GM12878 (cell line): ENCODE data around the gene SPATA12. TPM values are rescaled to one million over a fixed set of nuclear protein-coding genes. Genes with fewer than 3 reads are reported as not detected.

ENCODE experiments used
- ATAC-seq: fragments of 200-7000 bp; cut with Tn5 transposase; 3 replicates; pipeline ENCODE4 v1.9.1; 2020; ENCODE audit warnings: mild to moderate bottlenecking, moderate library complexity
- BruUV-seq: library from RNA; stranded (reverse); fragments of 400-500 nt; replicated peaks from 2 replicates; lab custom pipeline; 2021; lab: Mats Ljungman, UMichigan
- CTCF ChIA-PET: fragments of 300-600 bp; sonication (Branson Sonifier 250); formaldehyde crosslinking; extraction: SDS; loops from one replicate; lab custom pipeline; 2021; ENCODE audit warnings: inconsistent platforms; lab: Yijun Ruan, JAX
- POLR2A ChIA-PET: fragments of 350-600 bp; formaldehyde crosslinking; extraction: SDS; loops from one replicate; lab custom pipeline; 2021; ENCODE audit warnings: inconsistent platforms; lab: Charles Lee
- RAD21 ChIA-PET: fragments of 300-600 bp; sonication (Branson Sonifier 250); formaldehyde crosslinking; loops from one replicate; lab custom pipeline; 2023; ENCODE audit warnings: antibody characterized with exemption; ENCODE audit not compliant: unreplicated experiment; lab: Charles Lee
- SMC1A ChIA-PET: fragments of 300-600 bp; sonication (Branson Sonifier 250); formaldehyde crosslinking; loops from one replicate; lab custom pipeline; 2023; ENCODE audit not compliant: unreplicated experiment, uncharacterized antibody; lab: Charles Lee
- DNase-seq: peaks from one replicate; pipeline ENCODE4 v3.0.0-alpha.2; 2011; ENCODE audit warnings: low read depth, low spot score
- FAIRE-seq: peaks from 3 replicates; lab custom pipeline; 2011; peaks lifted over from hg19 to GRCh38; lab: Jason Lieb, UNC
- H2AFZ ChIP-seq: 2 replicates; pipeline ENCODE4 v1.6.0; 2011; ENCODE audit warnings: low read depth, low read length, control low read depth; ENCODE audit not compliant: control insufficient read depth
- H3K27ac ChIP-seq: 2 replicates; pipeline ENCODE4 v1.5.1; 2011; ENCODE audit warnings: control low read depth; ENCODE audit not compliant: control insufficient read depth, insufficient read depth
- H3K27me3 ChIP-seq, 2 experiments: replicated peaks in 1 of 2; 2 replicates each; pipeline versions ENCODE4 v1.6.0 to v1.6.1; 2011; ENCODE audit warnings: low read length in 1 of 2; ENCODE audit not compliant: control insufficient read depth in 2 of 2, insufficient read depth in 2 of 2
- H3K36me3 ChIP-seq, 2 experiments: 2 replicates each; pipeline ENCODE4 v1.5.1; 2011; ENCODE audit warnings: low read length in 1 of 2; ENCODE audit not compliant: control insufficient read depth in 2 of 2, insufficient read depth in 2 of 2
- H3K4me1 ChIP-seq: 2 replicates; pipeline ENCODE4 v1.6.1; 2011; ENCODE audit warnings: mild to moderate bottlenecking, low read length, moderate library complexity, mixed read lengths; ENCODE audit not compliant: control insufficient read depth, insufficient read depth
- H3K4me2 ChIP-seq: 2 replicates; pipeline ENCODE4 v1.6.0; 2011; ENCODE audit warnings: control low read depth; ENCODE audit not compliant: control insufficient read depth, insufficient read depth
- H3K4me3 ChIP-seq: fragments of 200-600 bp; sonication (generic); 2 replicates; pipeline ENCODE4 v1.5.1; 2016
- H3K79me2 ChIP-seq: 2 replicates; pipeline ENCODE4 v1.6.0; 2011; ENCODE audit warnings: low read length; ENCODE audit not compliant: control insufficient read depth, insufficient read depth
- H3K9ac ChIP-seq: 2 replicates; pipeline ENCODE4 v1.8.0; 2011; ENCODE audit warnings: low read length, control low read depth, mixed read lengths; ENCODE audit not compliant: control insufficient read depth, insufficient read depth
- H3K9me3 ChIP-seq: replicated peaks from 3 replicates; pipeline ENCODE4 v1.5.1; 2011; ENCODE audit warnings: mild to moderate bottlenecking, low read length; ENCODE audit not compliant: control insufficient read depth, insufficient read depth
- H4K20me1 ChIP-seq: 2 replicates; pipeline ENCODE4 v1.6.0; 2011; ENCODE audit not compliant: control insufficient read depth, insufficient read depth
- CEBPZ ChIP-seq: fragments of 150-350 bp; IDR thresholded peaks from 2 replicates; pipeline ENCODE4 v1.6.1; 2016; ENCODE audit warnings: low read depth, low read length
- EGR1 ChIP-seq, 2 experiments: IDR thresholded peaks; 1 replicate in 1 of 2; 2 replicates in 1 of 2; pipeline ENCODE4 v1.6.1; 2011 to 2012; ENCODE audit warnings: low read depth in 2 of 2, low read length in 2 of 2, borderline replicate concordance in 1 of 2, mild to moderate bottlenecking in 1 of 2, moderate library complexity in 1 of 2
- FOXK2 ChIP-seq: fragments of 450-650 bp; IDR thresholded peaks from 2 replicates; pipeline ENCODE4 v1.6.1; 2017; ENCODE audit warnings: mild to moderate bottlenecking, moderate library complexity
- JUNB ChIP-seq: IDR thresholded peaks from 2 replicates; pipeline ENCODE4 v1.6.1; 2016; ENCODE audit warnings: antibody characterized with exemption, mild to moderate bottlenecking
- NR2C2 ChIP-seq: IDR thresholded peaks from 2 replicates; pipeline ENCODE4 v1.6.1; 2011; ENCODE audit warnings: borderline replicate concordance, low read depth; ENCODE audit not compliant: control insufficient read depth, insufficient read length
- WGBS: methylation state at CpG from one replicate; pipeline ENCODE4 v1.1.6; 2016; ENCODE audit warnings: low lambda C conversion rate; ENCODE audit not compliant: insufficient replicate concordance, insufficient coverage; ENCODE audit errors: missing lambda C conversion rate; 5-methylcytosine and 5-hydroxymethylcytosine counted together
- in situ Hi-C: fragments of 300-500 bp; cut with MboI; formaldehyde crosslinking; loops from 9 replicates; pipeline ENCODE4 v1.14.3; 2018; ENCODE audit warnings: mixed read lengths
- intact Hi-C: fragments of 100-400 bp; cut with micrococcal nuclease; formaldehyde crosslinking; loops from one replicate; pipeline ENCODE4 v1.14.2; 2022; ENCODE audit not compliant: unreplicated experiment
- polyA plus RNA-seq, 11 experiments: library from polyadenylated mRNA; depleted of rRNA in 4 of 11; unstranded in 6 of 11; stranded (reverse) in 5 of 11; fragments of >200 nt; fragmentation: Nextera tagmentation in 4 of 11; fragmentation: Illumina TruSeq in 1 of 11; extraction: Ambion mirVana in 4 of 11; extraction: Trizol in 1 of 11; gene quantifications; 1 replicate in 1 of 11; 2 replicates in 10 of 11; pipeline versions ENCODE4 v1.2.1 to v1.2.3, GENCODE V29; 2011 to 2016; ENCODE audit warnings: inconsistent platforms in 2 of 11, missing spikeins in 2 of 11, low read depth in 1 of 11
- total RNA-seq, 4 experiments: library from RNA; depleted of rRNA in 3 of 4; stranded (reverse); fragments of >200 nt in 3 of 4; fragmentation: Illumina TruSeq in 1 of 4; extraction: Trizol in 1 of 4; gene quantifications; 2 replicates each; pipeline versions ENCODE4 v1.2.1 to v1.2.3, GENCODE V29; 2013 to 2021

SPATA12 gene
- total and polyA plus RNA-seq, 10 of the 15 experiments (the other 5 are each of a cell fraction or from before 2014, with no cell fraction given) = 0.03 to 0.69 (median 0.37) TPM

DNA sequence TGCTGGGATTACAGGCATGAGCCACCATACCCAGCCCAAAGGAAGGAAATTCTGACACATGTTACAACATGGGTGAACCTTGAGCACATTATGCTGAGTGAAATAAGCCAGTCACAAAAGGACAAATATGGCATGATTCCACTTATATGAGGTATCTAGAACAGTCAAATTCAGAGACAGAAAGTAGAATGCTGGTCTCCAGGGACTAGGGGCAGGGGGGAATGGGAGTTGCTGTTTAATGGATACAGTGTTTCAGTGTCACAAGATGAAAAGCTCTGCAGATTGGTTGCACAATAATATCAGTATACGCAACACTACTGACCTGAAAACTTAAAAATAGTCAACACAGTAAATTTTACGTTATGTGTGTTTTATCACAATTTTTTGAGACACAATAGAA lies 4.1 kb downstream of the SPATA12 start:
- no peaks in the 10 kb centered on the region for H3K79me2 ChIP-seq

More for the DNA sequence above, 4.1 kb downstream of the SPATA12 start:
- ChIA-PET RAD21 (interaction anchor here (1.6 kb wide), 1 partner anchor 59 kb away, joined by 5 read pairs; no protein-coding TSS in a partner anchor), SMC1A (interaction anchor here (1.9 kb wide), 1 partner anchor 18 kb away, joined by 7 read pairs; no protein-coding TSS in a partner anchor), CTCF (interaction anchor here (0.6 to 2.6 kb wide), 2 partner anchors 76 to 1018 kb away, joined by 3 to 5 read pairs; no protein-coding TSS in a partner anchor), POLR2A (interaction anchor here (1.4 kb wide), 1 partner anchor 18 kb away, joined by 3 read pairs; no protein-coding TSS in a partner anchor)
- no peak overlapping the region for H3K27ac ChIP-seq
- in situ Hi-C loops = no loop called here
- 0 out of 3 replicates have a peak, but pooled peaks of 1 of the 2 experiments have one; percentile 13 for TF ChIP-seq EGR1 (IDR thresholded peaks at IDR 0.05; ENCODE audit: borderline replicate concordance in 1 of 2, low read depth in 2 of 2, low read length in 2 of 2)
- TF ChIP-seq CEBPZ = no peak
- no peak for TF ChIP-seq NR2C2
- TF ChIP-seq FOXK2 = no peak
- TF ChIP-seq JUNB = peak; percentile 43; the same call in 1 of the 2 replicates
- DNase-seq = no peak
- 94% methylated on average over 2 of the region's 2 CpGs for WGBS
- H3K27me3 ChIP-seq = no peaks in the 10 kb centered on the region
- intact Hi-C loops = loop anchor here (10.0 kb wide), 1 partner anchor 360 kb away; no protein-coding TSS in a partner anchor
- no peak overlapping the region for H2AFZ ChIP-seq
- ATAC-seq = no peak
- H4K20me1 ChIP-seq = no peaks in the 10 kb centered on the region
- H3K9ac ChIP-seq = no peak overlapping the region
- H3K4me3 ChIP-seq = no peak overlapping the region
- no TSS peak for BruUV-seq
- no peaks in the 10 kb centered on the region; the same call in 1 of the 3 replicates for H3K9me3 ChIP-seq
- no peaks in the 10 kb centered on the region for H3K36me3 ChIP-seq
- no peak overlapping the region for H3K4me2 ChIP-seq
- FAIRE-seq = no peak
- H3K4me1 ChIP-seq = peaks cover 4% of the 10 kb centered on the region
